Spleen (tissue), 11 donors: ENCODE measurements around the gene S100A7. TPM values are rescaled to one million over a fixed set of nuclear protein-coding genes. Genes with fewer than 3 reads are reported as not detected.

Experiments
- DNase-seq: peaks from one replicate; pipeline ENCODE4 v3.0.0-alpha.2; 2020
- H3K27ac ChIP-seq, 8 donors: fragments of 200-600 bp; sonication (generic) in 7 of 8; 1 replicate in 4 of 8; 2 replicates in 4 of 8; pipeline versions ENCODE4 v1.5.0 to v1.8.0; 2016 to 2021; ENCODE audit warnings: inconsistent platforms in 4 of 8, mild to moderate bottlenecking in 4 of 8, moderate library complexity in 1 of 8
- H3K27me3 ChIP-seq, 7 donors: fragments of 200-600 bp; sonication (generic) in 6 of 7; replicated peaks in 1 of 7; 1 replicate in 4 of 7; 2 replicates in 3 of 7; pipeline versions ENCODE4 v1.5.0 to v1.8.0; 2016 to 2021; ENCODE audit warnings: inconsistent platforms in 3 of 7, mild to moderate bottlenecking in 1 of 7
- H3K36me3 ChIP-seq, 6 donors: fragments of 200-600 bp; sonication (generic) in 5 of 6; 1 replicate in 4 of 6; 2 replicates in 2 of 6; pipeline versions ENCODE4 v1.5.0 to v1.8.0; 2016 to 2021; ENCODE audit warnings: inconsistent platforms in 2 of 6
- H3K4me1 ChIP-seq, 6 donors: fragments of 200-600 bp; sonication (generic) in 5 of 6; 1 replicate in 3 of 6; 2 replicates in 3 of 6; pipeline versions ENCODE4 v1.5.0 to v1.8.0; 2016 to 2021; ENCODE audit warnings: inconsistent platforms in 3 of 6
- H3K4me3 ChIP-seq, 8 donors: fragments of 200-600 bp; sonication (generic) in 7 of 8; 1 replicate in 4 of 8; 2 replicates in 4 of 8; pipeline versions ENCODE4 v1.5.0 to v1.8.0; 2016 to 2021; ENCODE audit warnings: inconsistent platforms in 4 of 8, mild to moderate bottlenecking in 4 of 8, moderate library complexity in 2 of 8
- H3K9me3 ChIP-seq, 8 donors: fragments of 200-600 bp; sonication (generic) in 7 of 8; 1 replicate in 4 of 8; 2 replicates in 4 of 8; pipeline versions ENCODE4 v1.5.0 to v1.8.0; 2016 to 2021; ENCODE audit warnings: inconsistent platforms in 4 of 8
- CTCF ChIP-seq, 11 experiments: fragments of 200-600 bp in 7 of 11; fragments of 450-650 bp in 4 of 11; sonication (generic) in 4 of 11; IDR thresholded peaks in 8 of 11; conservative IDR thresholded peaks in 3 of 11; 1 replicate in 7 of 11; 2 replicates in 4 of 11; pipeline versions ENCODE4 v1.4.0 to v1.8.0; 2016 to 2021; ENCODE audit warnings: antibody characterized with exemption in 11 of 11, inconsistent platforms in 4 of 11, mild to moderate bottlenecking in 1 of 11
- POLR2A ChIP-seq, 3 donors: fragments of 450-650 bp; IDR thresholded peaks; one replicate each; pipeline ENCODE4 v1.5.1; 2017; ENCODE audit warnings: antibody characterized with exemption in 3 of 3, mild to moderate bottlenecking in 1 of 3
- POLR2AphosphoS5 ChIP-seq, 3 donors: sonication (generic); formaldehyde crosslinking; IDR thresholded peaks; one replicate each; pipeline ENCODE4 v1.5.1; 2017; ENCODE audit warnings: antibody characterized with exemption in 3 of 3
- WGBS, 5 donors: extraction: QIAGEN DNeasy Blood & Tissue Kit in 3 of 5; methylation state at CpG; one replicate each; pipeline versions ENCODE4 v1.1.5 to v1.1.7; 2013 to 2018; 5-methylcytosine and 5-hydroxymethylcytosine counted together
- intact Hi-C: fragments of 100-400 bp; cut with DNase I; formaldehyde crosslinking; loops from one replicate; pipeline ENCODE4 v1.15.0; 2023; ENCODE audit warnings: low total_unique reads
- polyA plus RNA-seq, 3 donors: library from polyadenylated mRNA; stranded (reverse); fragments of 200-250 nt; gene quantifications; one replicate each; pipeline ENCODE4 v1.2.1, GENCODE V29; 2013
- total RNA-seq, 7 donors: library from RNA; depleted of rRNA in 3 of 7; stranded (reverse); fragments of >200 nt in 3 of 7; fragmentation: NEBNext Ultra II Directional in 4 of 7; extraction: Animal tissue kit (Norgen Biotek cat#: 25700) in 4 of 7; gene quantifications; one replicate each; pipeline versions ENCODE4 v1.1.0 to v1.2.1, GENCODE V29; 2016 to 2021
- donor health status: healthy with polysubstance abuse.
- donor health status: DM: no; HTN: no; CAD: no; lungs with moderate emphysema.
- donor health status: DM: no; HTN: no; CAD: no.
- donor health status: Bipolar disorder and iron deficiency.
- donor health status: healthy.
- donor health status: DM: no; HTN: no; CAD: no.
- donor health status: DM: yes; HTN: yes; CAD: no.

The S100A7 gene
- total and polyA plus RNA-seq, 10 donors = not detected

DNA sequence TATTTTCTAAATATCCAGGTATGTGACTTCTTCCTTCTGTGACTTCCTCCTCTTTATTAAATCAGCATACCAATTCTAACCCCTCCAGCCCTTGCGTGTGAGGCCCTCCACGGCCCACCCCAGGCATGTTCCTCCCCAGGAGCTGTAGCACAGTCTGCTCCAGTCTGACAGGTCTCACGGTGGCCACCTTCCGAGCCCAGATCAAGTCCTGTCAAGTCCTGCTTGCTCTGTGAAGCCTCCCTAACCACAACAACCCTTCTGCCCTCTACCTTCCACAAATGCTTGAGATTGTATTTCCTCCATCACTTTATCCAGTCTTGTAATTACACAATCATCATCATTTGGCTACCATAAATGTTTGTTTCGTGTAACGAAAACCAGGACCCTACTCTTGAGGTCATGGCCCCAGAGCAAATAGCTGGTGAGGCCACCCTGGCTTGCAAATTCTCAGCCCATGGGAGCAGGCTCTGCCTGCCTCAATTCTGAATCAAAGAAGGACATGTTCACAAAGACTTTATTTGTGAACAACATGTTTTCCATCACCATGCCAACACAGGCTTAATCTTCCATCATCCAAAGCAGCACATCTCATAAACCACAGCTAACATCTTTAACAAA is 33.0 kb upstream of the S100A7 start:
- peaks cover 0 to 20% (median 0%) of the 10 kb centered on the region in 7 donors for H3K27me3 ChIP-seq
- TF ChIP-seq CTCF (IDR thresholded peaks at IDR 0.05 in 8 of 11, conservative IDR thresholded peaks at IDR 0.05 in 3 of 11) (no peak), POLR2AphosphoS5 (IDR thresholded peaks at IDR 0.05) (no peak), POLR2A (IDR thresholded peaks at IDR 0.05) (no peak)
- WGBS, 5 donors = 72 to 86% (median 79%) methylated on average over 6 of the region's 6 CpGs
- no peak for DNase-seq
- H3K9me3 ChIP-seq = no peaks in the 10 kb centered on the region
- peaks cover 0 to 10% (median 5%) of the 10 kb centered on the region in 6 donors for H3K4me1 ChIP-seq
- no peak overlapping the region for H3K4me3 ChIP-seq
- intact Hi-C loops = no loop called here
- H3K36me3 ChIP-seq = no peaks in the 10 kb centered on the region
- no peak overlapping the region for H3K27ac ChIP-seq

DNA sequence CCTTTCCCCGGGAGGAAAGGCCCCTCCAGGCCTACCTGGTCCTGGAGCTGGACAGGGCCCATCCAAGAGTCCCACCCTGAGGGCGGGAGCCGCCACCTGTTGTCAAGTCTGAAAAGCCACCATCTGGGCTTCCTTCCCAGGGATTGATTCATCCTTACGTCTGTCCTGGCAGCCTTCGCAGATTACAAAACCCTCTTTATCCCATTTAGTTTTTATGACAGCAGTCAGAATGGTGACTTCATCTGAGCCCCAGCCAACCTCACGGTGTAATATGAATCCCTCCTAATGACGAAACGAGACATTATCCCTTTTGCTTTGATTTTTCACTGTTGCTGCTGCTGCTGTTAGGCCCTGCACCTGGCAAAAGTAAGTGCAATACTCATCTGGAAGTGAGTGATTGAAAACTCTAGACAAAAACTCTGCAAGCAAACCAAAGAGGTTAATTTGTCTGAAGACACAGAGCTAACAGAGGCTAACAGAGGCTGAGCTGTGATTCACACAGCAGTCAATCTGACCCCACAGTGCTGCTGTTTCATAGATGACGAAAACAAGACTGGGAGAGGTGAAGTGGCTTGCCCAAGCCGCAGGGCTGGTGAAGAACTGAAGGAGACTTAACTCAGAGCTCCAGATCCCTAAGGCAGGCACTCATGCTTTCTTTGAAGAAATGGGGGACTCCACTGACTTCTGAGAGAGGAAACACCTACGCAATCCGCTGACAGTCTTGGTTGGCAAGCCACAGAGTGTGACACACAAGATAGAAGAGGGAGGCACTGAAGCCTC is 30.0 kb upstream of the S100A7 start:
- DNase-seq = no peak
- Histone ChIP-seq H3K36me3 (no peaks in the 10 kb centered on the region), H3K4me1 (peaks cover 0 to 10% (median 5%) of the 10 kb centered on the region in 6 donors), H3K27me3 (peaks cover 0 to 21% (median 0%) of the 10 kb centered on the region in 7 donors), H3K4me3 (no peak overlapping the region), H3K27ac (no peak overlapping the region), H3K9me3 (no peaks in the 10 kb centered on the region)
- intact Hi-C loops = no loop called here
- WGBS, 5 donors = 53 to 69% (median 62%) methylated on average over 12 of the region's 12 CpGs
- TF ChIP-seq CTCF (IDR thresholded peaks at IDR 0.05 in 8 of 11, conservative IDR thresholded peaks at IDR 0.05 in 3 of 11) = no peak
- no peak for TF ChIP-seq POLR2A (IDR thresholded peaks at IDR 0.05)
- TF ChIP-seq POLR2AphosphoS5 (IDR thresholded peaks at IDR 0.05) = no peak

DNA sequence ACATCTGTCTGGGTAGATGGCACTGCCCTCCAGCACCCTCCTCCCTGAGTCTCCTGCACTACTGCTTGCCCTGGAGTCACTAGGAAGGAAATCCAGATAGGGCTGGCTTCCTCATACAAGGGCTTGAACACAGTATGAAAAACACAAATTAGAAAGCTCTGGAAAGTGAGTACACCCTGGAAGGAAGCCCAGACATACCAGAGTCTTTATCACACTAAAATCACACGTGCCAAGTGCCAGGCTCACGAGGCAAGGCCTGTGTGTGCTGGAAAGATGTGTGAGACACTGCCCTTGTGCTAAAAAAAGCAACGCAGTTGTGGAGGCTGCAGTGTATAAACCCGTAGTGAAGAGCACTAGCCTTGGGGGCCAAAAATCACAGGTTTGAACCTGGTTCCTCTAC is 28.3 kb upstream of the S100A7 start:
- DNase-seq = no peak
- intact Hi-C loops = no loop called here
- Histone ChIP-seq H3K27ac (no peak overlapping the region), H3K36me3 (no peaks in the 10 kb centered on the region), H3K9me3 (no peaks in the 10 kb centered on the region), H3K27me3 (peaks cover 0 to 32% (median 0%) of the 10 kb centered on the region in 7 donors), H3K4me3 (no peak overlapping the region), H3K4me1 (no peaks in the 10 kb centered on the region)
- TF ChIP-seq POLR2AphosphoS5 (IDR thresholded peaks at IDR 0.05) = no peak
- no peak for TF ChIP-seq POLR2A (IDR thresholded peaks at IDR 0.05)
- no peak for TF ChIP-seq CTCF (IDR thresholded peaks at IDR 0.05 in 8 of 11, conservative IDR thresholded peaks at IDR 0.05 in 3 of 11)
- 24 to 49% (median 28%) methylated on average over 4 of the region's 4 CpGs for WGBS, 5 donors

GRCh38 chr1:153487707-153488106 is 27.3 kb upstream of the S100A7 start:
- no peaks in the 10 kb centered on the region for H3K4me1 ChIP-seq
- H3K9me3 ChIP-seq = no peaks in the 10 kb centered on the region
- WGBS, 5 donors = 90 to 100% (median 98%) methylated on average over 2 of the region's 2 CpGs
- no peak overlapping the region for H3K27ac ChIP-seq
- no peaks in the 10 kb centered on the region for H3K36me3 ChIP-seq
- no peak for TF ChIP-seq POLR2AphosphoS5 (IDR thresholded peaks at IDR 0.05)
- no peak for TF ChIP-seq CTCF (IDR thresholded peaks at IDR 0.05 in 8 of 11, conservative IDR thresholded peaks at IDR 0.05 in 3 of 11)
- no peak for TF ChIP-seq POLR2A (IDR thresholded peaks at IDR 0.05)
- no peak for DNase-seq
- no peak overlapping the region for H3K4me3 ChIP-seq
- intact Hi-C loops = no loop called here
- peaks cover 0 to 42% (median 3%) of the 10 kb centered on the region in 7 donors for H3K27me3 ChIP-seq
